Activated naive CD4-positive, alpha-beta T cell treated with anti-CD3 and anti-CD28 coated beads, Interleukin-2, amount 50 U/mL, for 72 hours (primary cell): ENCODE results near the gene FBRSL1. TPM values are rescaled to one million over a fixed set of nuclear protein-coding genes. Genes with fewer than 3 reads are reported as not detected.

Experiments
- ATAC-seq, 2 donors: fragments of 150-1000 bp; cut with Tn5 transposase; 2 replicates each; pipeline ENCODE4 v1.10.0; 2021; ENCODE audit warnings: mild to moderate bottlenecking in 2 of 2, moderate library complexity in 2 of 2
- DNase-seq, 2 donors: peaks; one replicate each; pipeline ENCODE4 v3.0.0; 2021 to 2022; ENCODE audit warnings: low spot score in 2 of 2
- H3K27ac Mint-ChIP-seq, 2 donors: one replicate each; pipeline ENCODE4 v1.8.0; 2022; ENCODE audit warnings: mild to moderate bottlenecking in 2 of 2, mixed read lengths in 2 of 2
- H3K36me3 Mint-ChIP-seq, 2 donors: one replicate each; pipeline ENCODE4 v1.8.0; 2022; ENCODE audit warnings: mixed read lengths in 2 of 2
- H3K9me3 Mint-ChIP-seq, 2 donors: one replicate each; pipeline ENCODE4 v1.8.0; 2022; ENCODE audit warnings: mixed read lengths in 2 of 2
- total RNA-seq, 2 donors: library from RNA; stranded (reverse); gene quantifications; one replicate each; pipeline ENCODE4 v1.2.3, GENCODE V29; 2022

FBRSL1 gene
- total RNA-seq, 2 donors from 2014 or later, result 30.8 to 37.8 TPM

DNA sequence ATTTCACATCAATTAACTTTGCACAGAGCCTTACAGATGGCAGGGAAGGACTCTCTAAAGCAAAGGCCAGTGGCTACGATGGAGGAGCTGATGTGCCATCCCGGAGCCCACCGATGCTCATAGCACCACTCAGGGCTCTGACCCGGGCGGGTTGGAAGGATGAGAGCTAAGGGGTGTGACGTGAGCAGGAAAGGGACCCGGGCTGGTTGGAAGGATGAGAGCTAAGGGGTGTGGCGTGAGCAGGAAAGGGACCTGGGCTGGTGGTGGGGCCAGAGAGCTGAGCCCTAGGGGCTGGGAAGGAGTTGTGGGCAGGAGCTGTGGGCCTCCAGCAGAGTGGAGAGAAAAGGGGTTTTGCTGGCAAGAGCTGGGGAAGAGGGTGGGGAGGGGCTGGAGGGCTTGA is 3.8 kb upstream of the FBRSL1 start:
- Mint-ChIP-seq H3K9me3 (no peaks in the 10 kb centered on the region), H3K27ac (no peak overlapping the region), H3K36me3 (peaks cover 0 to 3% of the 10 kb centered on the region in 2 donors)
- ATAC-seq, result no peak
- DNase-seq, result no peak

DNA sequence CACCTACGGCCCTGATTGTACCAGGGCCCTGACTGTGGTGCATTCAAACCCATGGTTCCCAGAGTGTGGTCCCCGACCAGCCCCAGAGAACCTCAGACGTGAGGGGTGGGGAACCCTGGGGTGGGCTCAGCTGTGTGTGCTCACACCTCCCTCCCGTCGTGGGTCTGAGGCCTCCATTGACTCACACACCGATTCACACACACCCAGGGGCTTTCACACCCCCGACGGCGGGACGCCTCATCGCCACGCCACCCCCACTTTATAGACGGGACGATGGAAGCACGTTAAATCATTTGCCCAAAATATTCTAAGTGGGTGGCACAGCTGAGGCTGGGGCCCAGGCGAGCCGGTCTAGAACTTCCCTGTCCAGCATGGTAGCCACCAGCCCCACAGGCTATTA is 3.4 kb upstream of the FBRSL1 start:
- no peak overlapping the region for H3K27ac Mint-ChIP-seq
- H3K9me3 Mint-ChIP-seq, result no peaks in the 10 kb centered on the region
- DNase-seq, result no peak
- peaks cover 0 to 6% of the 10 kb centered on the region in 2 donors for H3K36me3 Mint-ChIP-seq
- ATAC-seq, result no peak

DNA sequence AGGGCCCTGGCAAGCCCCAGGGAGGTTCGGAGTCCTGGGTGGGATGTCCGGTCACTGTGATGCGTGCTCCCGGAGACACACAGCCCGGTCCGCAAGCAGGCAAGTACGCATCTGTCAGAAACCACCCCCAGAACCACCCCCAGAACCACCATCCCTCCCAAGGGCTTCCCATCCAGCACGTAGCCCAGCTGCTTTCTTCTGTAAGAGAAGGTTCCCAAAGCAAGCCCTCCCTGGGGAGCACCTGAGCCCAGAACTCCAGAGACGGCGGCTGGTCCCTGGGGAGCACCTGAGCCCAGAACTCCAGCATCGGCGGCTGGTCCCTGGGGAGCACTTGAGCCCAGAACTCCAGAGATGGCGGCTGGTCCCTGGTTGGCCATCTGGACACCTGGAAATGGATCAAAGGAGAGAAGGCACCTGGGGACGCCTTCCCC is 2.6 kb upstream of the FBRSL1 start:
- DNase-seq (no peak), ATAC-seq (no peak)
- H3K27ac Mint-ChIP-seq, result peak overlapping the region in 1 of 2 donors; percentile 68
- no peaks in the 10 kb centered on the region for H3K9me3 Mint-ChIP-seq
- H3K36me3 Mint-ChIP-seq, result peaks cover 0 to 6% of the 10 kb centered on the region in 2 donors

DNA sequence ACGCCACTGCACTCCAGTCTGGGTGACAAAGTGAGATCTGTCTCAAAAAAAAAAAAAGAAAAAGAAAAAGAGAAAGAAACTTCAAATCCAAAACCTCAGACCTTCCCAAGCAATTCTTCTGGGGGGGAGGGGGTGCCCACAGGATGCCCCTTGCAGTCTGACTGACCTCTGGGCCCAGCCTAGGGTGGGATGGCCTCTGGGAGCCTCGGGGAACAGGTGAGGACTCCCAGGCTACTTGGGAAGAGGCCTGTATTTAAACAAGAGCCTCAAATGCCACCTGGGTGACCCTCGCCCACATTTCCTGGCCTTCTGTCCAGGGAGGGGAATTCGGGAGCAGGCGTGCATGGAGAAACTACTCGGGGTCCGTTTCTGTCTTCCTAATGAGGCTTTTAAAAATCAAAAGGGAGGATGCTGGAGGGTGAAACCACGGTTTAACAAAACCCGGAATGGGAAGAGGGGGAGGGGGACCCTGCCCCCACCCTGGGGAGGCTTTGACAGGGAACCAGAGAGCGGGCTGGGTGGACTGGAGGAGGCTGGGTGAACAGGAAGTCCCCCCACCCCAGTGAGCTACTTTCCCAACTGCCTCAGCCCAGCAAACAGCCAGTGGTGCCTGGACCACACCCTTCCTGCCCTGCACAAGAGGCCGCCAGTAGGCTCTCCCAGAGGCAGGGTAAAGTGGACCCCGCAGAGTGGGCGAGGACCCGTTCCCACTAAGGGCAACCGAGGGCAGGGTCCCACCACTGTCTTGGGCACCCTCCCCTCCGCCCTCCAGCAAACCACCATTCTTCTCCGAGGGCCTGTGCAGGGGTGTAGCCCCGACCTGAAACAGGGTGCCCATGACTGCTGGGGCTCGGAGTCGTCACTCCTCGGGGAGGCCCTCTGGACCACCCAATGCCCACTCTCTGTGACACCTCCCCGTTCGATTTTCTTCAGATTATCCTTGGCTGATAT is 1.5 kb upstream of the FBRSL1 start:
- DNase-seq (no peak), ATAC-seq (peak in 1 of 2 donors; percentile 5)
- no peaks in the 10 kb centered on the region for H3K9me3 Mint-ChIP-seq
- H3K36me3 Mint-ChIP-seq, result peaks cover 0 to 6% of the 10 kb centered on the region in 2 donors
- H3K27ac Mint-ChIP-seq, result peak overlapping the region; percentile 44 to 68

DNA sequence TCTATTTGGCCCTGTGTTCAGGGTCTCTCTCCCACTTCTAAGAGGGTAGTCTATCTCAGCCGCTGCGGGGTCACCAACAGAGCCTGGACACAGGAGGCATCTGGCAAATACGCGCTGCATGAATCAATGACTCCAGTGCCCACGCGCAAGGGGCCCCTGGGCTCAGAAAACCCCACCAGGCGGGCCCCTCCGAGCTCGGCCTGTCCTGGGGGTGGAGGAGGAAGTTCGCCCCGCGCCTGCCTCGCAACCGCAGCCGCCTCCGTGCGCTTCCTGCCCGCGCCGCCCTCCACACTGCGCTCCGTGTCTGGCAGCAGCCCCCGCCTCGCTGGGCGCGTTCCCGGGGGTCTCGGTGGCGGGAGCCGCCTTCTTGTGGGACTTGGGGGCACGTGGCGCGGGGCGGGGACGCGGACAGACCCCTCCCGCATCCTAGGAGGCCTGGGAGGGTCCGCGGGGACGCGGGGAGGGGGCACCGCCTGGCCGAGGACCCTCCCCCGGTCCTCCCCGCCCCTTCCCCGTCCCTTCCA is 811 bp upstream of the FBRSL1 start:
- no peaks in the 10 kb centered on the region for H3K9me3 Mint-ChIP-seq
- DNase-seq, result peak; percentile 38 to 71
- H3K27ac Mint-ChIP-seq, result peak overlapping the region; percentile 44 to 68
- ATAC-seq, result peak; percentile 23 to 51
- H3K36me3 Mint-ChIP-seq, result peaks cover 0 to 6% of the 10 kb centered on the region in 2 donors

DNA sequence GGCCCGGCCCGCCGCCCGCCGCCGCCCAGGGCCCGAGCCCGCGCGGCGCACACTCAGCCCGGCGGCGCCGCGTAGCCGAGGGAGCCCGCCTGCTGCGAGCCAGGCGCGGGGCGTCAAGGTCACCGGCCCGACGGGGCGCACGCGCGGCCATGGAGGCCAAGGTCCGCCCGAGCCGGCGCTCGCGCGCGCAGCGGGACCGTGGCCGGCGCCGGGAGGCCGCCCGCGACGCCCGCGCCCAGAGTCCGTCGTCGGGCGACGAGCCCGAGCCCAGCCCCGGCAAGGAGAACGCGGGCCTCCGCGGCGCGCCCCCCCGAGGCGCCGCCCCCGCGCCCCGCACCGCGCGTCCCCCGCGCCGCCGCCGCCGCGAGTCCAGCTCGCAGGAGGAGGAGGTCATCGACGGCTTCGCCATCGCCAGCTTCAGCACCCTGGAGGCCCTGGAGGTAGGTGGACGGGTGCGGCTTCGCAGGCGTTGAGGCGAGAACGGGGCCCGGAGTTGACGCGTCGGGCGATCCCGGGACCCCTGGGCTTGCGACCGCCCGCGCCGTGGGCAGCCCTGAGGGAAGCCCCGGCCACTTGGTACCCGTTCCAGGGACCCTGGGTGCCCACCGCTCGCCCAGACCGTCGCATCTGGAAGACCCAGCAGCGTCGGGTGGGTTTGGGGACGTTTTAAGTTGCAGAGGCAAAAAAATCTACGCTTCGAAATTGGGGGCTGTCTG is 629 bp downstream of the FBRSL1 start:
- peak; percentile 4 to 19 for ATAC-seq
- Mint-ChIP-seq H3K27ac (peak overlapping the region; percentile 73 to 84), H3K36me3 (peaks cover 0 to 6% of the 10 kb centered on the region in 2 donors), H3K9me3 (no peaks in the 10 kb centered on the region)
- no peak for DNase-seq

DNA sequence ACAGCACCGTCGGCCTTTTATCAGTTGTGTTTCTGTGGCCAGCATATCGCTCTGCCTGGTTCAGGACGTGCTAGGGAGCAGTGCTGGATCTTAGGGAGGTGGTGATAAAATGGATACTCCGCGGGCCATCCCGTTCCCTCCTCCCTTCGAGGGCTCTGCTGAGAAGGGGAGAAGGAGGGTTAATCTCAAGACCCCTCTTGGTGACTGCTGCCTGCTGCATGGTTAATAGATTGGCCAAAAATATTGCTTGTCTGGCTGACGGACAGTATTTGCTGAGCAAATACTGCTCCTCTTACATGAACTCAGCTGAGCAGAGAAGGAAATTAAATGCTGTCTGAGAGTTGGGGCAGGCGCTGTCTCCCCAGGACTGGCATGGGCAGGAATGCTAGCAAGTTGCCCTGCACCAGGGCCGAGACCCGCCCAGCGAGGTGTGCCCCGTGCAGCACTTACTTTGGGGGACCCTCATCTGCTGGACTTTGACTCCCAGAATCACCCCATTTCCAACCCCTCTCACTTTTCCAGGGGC is 1.2 kb downstream of the FBRSL1 start:
- DNase-seq (no peak), ATAC-seq (no peak)
- Mint-ChIP-seq H3K27ac (peak overlapping the region; percentile 73 to 84), H3K36me3 (peaks cover 0 to 6% of the 10 kb centered on the region in 2 donors), H3K9me3 (no peaks in the 10 kb centered on the region)

DNA sequence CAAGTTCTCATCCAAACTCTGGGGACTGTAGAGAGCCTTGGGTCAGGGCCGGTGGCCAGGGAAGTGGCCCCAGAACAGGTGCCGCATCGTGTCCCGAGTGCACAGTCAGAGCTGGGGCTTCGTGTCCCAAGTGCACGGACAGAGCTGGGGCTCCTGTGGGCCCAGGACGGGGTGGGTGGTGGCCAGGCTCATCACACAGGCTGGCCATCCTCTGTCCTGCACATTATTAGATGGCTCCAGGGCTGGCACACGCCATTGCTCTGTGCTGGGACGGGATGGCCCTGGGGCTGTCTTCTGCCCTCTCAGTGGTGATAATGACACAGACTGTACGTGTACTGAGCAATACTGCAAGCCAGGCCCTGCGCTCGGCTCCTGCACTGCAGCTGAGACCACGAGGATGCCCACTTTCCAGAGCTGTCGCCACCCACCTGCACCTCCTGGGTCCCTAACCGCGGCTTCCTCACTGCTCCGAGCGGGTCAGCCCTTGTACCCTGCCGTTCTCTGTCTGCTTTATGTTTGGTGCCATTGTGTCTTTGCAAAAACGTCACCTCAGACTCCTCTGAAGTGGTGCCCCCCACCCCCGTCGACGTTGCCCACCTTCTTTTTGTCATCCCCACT is 1.9 kb downstream of the FBRSL1 start:
- DNase-seq (no peak), ATAC-seq (no peak)
- no peaks in the 10 kb centered on the region for H3K9me3 Mint-ChIP-seq
- peaks cover 0 to 6% of the 10 kb centered on the region in 2 donors for H3K36me3 Mint-ChIP-seq
- H3K27ac Mint-ChIP-seq, result peak overlapping the region in 1 of 2 donors; percentile 73

DNA sequence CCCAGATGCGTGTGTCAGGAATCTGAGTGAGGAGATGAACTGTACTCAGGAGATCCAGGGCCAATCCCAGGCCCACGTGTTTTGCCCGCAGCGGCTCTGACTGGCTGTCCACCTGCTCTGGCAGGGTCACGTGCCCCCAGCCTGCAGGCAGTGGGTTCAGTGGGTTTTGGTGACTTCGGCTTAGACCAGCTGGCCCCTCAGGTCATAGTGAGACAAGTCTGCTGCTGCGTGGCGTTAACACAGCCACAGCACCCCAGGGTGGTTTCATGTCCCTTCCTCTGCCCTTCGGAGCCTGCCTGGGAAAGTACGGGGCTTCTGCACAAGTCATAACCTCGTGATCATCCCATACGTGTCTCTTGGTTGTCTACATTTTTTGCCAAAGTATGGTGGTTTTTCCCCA is 2.6 kb downstream of the FBRSL1 start:
- DNase-seq (no peak), ATAC-seq (no peak)
- Mint-ChIP-seq H3K9me3 (no peaks in the 10 kb centered on the region), H3K36me3 (peaks cover 0 to 6% of the 10 kb centered on the region in 2 donors), H3K27ac (peak overlapping the region in 1 of 2 donors; percentile 73)

DNA sequence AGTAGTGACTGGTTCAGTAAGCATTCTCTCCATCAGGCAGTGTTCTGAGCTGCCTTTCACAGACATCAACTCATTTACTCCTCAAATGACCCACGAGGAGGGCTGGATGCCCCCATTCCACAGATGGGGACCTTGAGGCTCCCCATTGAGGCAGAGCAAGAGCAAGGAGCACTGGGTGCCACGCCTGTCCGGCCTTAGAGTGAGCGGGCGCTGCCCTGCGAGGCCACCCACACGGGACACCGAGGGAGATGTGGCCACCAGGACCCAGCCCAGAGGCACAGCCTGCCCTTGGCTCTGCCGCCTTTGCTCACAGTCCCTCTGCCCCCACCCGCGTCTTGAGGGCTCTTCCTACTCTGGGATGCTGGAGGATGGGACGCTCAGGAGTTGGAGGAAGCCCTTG is 3.0 kb downstream of the FBRSL1 start:
- Mint-ChIP-seq H3K9me3 (no peaks in the 10 kb centered on the region), H3K36me3 (peaks cover 0 to 6% of the 10 kb centered on the region in 2 donors), H3K27ac (peak overlapping the region in 1 of 2 donors; percentile 73)
- DNase-seq (no peak), ATAC-seq (no peak)

DNA sequence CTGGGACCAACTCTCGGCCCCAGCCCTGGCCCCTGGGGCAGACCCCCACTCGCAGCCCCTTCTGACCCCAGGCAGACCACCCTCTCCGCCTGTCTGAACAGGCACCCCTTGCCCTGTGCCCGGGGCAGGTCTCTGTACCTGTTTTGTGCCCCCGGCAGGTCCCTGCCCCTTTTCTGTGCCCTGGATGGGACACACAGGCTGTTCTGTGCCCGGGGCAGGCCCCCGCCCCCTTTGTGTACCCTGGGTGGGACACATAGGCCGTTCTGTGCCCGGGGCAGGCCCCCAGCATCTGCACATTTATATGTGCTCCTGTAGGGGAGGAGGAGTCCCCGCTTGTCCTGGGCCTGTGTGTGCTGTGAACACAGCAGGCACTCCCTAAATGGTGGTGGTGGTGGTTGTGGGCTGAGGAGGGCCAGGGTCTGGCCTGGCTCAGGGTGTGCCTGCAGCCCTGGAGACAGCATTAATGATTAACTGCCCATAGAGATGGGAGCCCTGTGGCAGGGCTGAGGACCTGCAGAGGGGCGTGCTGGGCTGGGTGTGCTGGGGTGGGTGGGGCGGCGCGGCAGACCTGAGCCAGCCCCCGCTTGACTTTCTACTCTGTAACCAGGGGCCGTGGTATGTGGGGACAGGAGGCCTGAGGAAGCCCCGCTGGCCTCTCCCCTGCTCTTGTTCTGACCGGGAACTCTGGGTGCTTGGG is 3.7 kb downstream of the FBRSL1 start:
- ATAC-seq, result no peak
- H3K27ac Mint-ChIP-seq, result peak overlapping the region; percentile 19 to 73
- H3K36me3 Mint-ChIP-seq, result peaks cover 0 to 6% of the 10 kb centered on the region in 2 donors
- no peak for DNase-seq
- no peaks in the 10 kb centered on the region for H3K9me3 Mint-ChIP-seq

DNA sequence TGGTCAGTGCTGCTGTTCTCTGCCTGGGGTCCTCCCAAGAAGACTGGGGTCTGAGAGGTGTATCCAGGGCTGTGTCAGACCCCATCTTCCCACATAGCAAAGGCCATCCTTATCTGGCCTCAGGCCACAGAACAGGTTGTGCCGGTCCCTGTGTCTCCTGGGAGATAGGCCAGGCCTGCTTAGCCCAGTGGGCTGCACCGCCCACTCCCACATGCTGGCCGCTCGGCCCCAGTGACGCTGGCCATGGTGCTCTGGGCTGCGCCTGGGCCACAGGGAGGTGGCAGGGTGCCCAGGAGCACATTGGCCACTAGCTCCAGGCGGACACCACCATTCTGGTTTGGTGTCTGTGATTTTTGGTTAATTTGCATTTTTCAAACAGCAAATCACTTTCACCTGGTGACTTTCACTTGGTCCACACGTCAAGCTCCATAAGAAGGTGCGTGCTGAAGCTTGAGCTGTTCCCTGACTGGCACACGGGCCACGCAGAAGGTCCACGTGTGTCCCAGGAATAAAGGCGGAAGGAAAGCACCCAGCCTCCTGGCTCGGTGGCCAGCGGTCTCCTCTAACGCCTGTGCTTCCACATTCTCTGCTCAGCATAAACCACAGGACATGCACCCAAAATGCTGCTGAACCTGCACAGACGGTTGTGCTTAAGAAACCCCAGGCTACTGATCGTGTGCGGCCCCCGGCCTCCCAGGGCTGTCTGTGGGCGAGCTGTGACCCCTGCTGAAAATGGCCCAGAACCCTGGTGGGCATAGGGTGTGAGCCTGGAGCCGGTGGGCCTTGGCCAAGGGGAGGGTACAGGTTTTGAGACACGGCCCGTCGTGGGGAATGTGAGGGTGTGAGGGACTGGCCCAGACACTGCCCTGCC is 4.6 kb downstream of the FBRSL1 start:
- ATAC-seq (no peak), DNase-seq (no peak)
- H3K27ac Mint-ChIP-seq, result peak overlapping the region; percentile 44 to 68
- peaks cover 0 to 6% of the 10 kb centered on the region in 2 donors for H3K36me3 Mint-ChIP-seq
- no peaks in the 10 kb centered on the region for H3K9me3 Mint-ChIP-seq

DNA sequence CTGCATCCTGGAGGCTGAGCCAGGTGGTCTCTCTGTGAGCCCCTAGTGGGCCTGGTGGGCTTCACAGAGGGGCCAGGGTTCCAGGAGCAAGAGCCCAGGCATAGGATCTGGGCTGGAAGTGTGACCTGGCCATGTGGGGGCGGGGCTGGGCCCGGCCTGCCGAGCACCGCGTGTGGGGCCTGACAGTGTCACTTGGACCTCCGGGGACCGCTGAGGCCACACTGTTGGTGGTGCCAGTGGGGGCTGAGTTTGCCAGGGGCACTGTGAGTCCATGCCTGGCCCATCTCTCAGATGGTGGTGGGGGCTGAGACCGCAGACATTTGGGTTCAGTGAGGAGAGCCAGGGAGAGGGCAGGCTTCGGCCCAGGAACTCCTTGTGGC is 5.2 kb downstream of the FBRSL1 start:
- Mint-ChIP-seq H3K9me3 (no peaks in the 10 kb centered on the region), H3K27ac (peak overlapping the region; percentile 44 to 68), H3K36me3 (peaks cover 0 to 6% of the 10 kb centered on the region in 2 donors)
- no peak for ATAC-seq
- no peak for DNase-seq

DNA sequence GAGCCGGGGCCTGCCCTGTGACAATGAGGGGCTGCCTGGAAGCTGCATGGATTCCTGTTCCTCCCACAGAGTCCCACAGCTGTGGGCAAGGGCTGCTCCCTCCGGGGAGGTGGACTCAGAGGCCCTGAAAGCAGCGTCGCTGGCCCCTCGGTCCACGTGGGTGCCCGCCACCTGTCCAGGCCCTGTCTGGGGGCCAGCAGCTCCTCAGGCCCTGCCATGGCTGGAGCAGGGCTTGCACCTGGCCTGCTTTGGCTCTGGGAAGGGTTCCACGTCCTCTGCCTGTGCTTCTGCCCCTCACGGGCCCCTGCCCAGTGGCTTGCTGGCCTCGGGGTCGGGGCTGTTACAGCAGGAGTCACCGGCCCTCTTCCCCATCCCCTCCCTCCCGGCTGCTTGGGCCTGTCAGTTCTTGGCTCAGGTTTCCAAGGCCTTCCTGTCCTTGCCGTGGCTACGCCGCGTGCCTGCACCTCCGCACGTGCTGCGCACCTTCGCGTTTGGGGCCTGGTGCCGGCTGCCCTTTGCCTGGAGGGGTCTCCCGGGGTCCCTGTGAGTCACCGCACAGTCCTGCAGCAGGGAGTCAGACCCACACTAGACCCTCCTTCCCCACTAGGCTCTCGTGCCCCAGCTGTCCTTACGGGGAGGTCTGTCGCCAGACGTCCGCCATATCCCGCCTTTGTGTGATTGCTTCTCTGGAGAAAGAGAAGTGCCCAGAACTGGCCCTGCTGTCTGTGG is 5.8 kb downstream of the FBRSL1 start:
- ATAC-seq (no peak), DNase-seq (no peak)
- Mint-ChIP-seq H3K27ac (peak overlapping the region; percentile 36 to 68), H3K36me3 (peaks cover 0 to 6% of the 10 kb centered on the region in 2 donors), H3K9me3 (no peaks in the 10 kb centered on the region)

DNA sequence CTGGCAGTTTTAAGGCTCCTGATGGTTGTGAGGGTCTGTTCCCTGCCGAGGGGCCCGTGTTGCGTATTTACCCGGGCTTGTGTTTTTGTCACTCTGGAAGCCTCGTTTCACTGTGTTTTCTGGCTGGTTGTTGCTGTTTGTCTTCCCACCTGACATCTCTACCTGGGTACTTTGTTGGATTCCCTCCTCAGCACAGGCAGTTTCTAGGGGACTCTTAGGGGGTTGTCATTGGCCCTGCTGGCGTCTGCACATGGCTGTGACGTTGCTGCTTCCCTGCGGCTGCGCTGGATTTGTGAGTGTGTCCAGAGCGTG is 6.4 kb downstream of the FBRSL1 start:
- H3K27ac Mint-ChIP-seq, result peak overlapping the region in 1 of 2 donors; percentile 36
- peaks cover 0 to 2% of the 10 kb centered on the region in 2 donors for H3K36me3 Mint-ChIP-seq
- no peaks in the 10 kb centered on the region for H3K9me3 Mint-ChIP-seq
- no peak for ATAC-seq
- no peak for DNase-seq
